ENCODE results near the gene USP43. TPM values are rescaled to one million over a fixed set of nuclear protein-coding genes. Genes with fewer than 3 reads are reported as not detected.

Gene USP43
- total and polyA plus RNA-seq, 10 of the 15 experiments (the other 5 are each of a cell fraction or from before 2014, with no cell fraction given): 0.94 TPM; not detected in 9

GRCh38 chr17:9702482-9702881 is 57.2 kb downstream of the USP43 start (continued):
- TF ChIP-seq, protein P1, sequence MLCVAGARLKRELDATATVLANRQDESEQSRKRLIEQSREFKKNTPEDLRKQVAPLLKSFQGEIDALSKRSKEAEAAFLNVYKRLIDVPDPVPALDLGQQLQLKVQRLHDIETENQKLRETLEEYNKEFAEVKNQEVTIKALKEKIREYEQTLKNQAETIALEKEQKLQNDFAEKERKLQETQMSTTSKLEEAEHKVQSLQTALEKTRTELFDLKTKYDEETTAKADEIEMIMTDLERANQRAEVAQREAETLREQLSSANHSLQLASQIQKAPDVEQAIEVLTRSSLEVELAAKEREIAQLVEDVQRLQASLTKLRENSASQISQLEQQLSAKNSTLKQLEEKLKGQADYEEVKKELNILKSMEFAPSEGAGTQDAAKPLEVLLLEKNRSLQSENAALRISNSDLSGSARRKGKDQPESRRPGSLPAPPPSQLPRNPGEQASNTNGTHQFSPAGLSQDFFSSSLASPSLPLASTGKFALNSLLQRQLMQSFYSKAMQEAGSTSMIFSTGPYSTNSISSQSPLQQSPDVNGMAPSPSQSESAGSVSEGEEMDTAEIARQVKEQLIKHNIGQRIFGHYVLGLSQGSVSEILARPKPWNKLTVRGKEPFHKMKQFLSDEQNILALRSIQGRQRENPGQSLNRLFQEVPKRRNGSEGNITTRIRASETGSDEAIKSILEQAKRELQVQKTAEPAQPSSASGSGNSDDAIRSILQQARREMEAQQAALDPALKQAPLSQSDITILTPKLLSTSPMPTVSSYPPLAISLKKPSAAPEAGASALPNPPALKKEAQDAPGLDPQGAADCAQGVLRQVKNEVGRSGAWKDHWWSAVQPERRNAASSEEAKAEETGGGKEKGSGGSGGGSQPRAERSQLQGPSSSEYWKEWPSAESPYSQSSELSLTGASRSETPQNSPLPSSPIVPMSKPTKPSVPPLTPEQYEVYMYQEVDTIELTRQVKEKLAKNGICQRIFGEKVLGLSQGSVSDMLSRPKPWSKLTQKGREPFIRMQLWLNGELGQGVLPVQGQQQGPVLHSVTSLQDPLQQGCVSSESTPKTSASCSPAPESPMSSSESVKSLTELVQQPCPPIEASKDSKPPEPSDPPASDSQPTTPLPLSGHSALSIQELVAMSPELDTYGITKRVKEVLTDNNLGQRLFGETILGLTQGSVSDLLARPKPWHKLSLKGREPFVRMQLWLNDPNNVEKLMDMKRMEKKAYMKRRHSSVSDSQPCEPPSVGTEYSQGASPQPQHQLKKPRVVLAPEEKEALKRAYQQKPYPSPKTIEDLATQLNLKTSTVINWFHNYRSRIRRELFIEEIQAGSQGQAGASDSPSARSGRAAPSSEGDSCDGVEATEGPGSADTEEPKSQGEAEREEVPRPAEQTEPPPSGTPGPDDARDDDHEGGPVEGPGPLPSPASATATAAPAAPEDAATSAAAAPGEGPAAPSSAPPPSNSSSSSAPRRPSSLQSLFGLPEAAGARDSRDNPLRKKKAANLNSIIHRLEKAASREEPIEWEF (IDR thresholded peaks at IDR 0.05; ENCODE audit: insufficient replicate concordance, low read depth, low read length): no peak
- no peak for TF ChIP-seq RELA (IDR thresholded peaks at IDR 0.05; ENCODE audit: borderline replicate concordance, partially characterized antibody)
- no peak for TF ChIP-seq ZNF384 (IDR thresholded peaks at IDR 0.05; ENCODE audit: borderline replicate concordance, low read depth, low read length)

GRCh38 chr17:9702914-9703780 is 57.8 kb downstream of the USP43 start:
- no peaks in the 10 kb centered on the region for H3K27me3 ChIP-seq (replicated peaks in 1 of 2; ENCODE audit: control insufficient read depth in 2 of 2, insufficient read depth in 2 of 2, low read length in 1 of 2)
- H3K79me2 ChIP-seq (ENCODE audit: control insufficient read depth, insufficient read depth, low read length): no peaks in the 10 kb centered on the region
- DNase-seq (ENCODE audit: low read depth, low spot score): no peak
- ChIA-PET SMC1A (ENCODE audit: uncharacterized antibody, unreplicated experiment) (no interaction called here), CTCF (no interaction called here), POLR2A (no interaction called here), RAD21 (ENCODE audit: unreplicated experiment) (no interaction called here)
- no TSS peak for BruUV-seq (replicated peaks)
- H4K20me1 ChIP-seq (ENCODE audit: control insufficient read depth, insufficient read depth): no peaks in the 10 kb centered on the region
- no peak overlapping the region for H2AFZ ChIP-seq (ENCODE audit: control insufficient read depth, low read depth, low read length)
- no peaks in the 10 kb centered on the region for H3K9me3 ChIP-seq (replicated peaks; ENCODE audit: control insufficient read depth, insufficient read depth, low read length)
- ATAC-seq: no peak
- no peak overlapping the region for H3K9ac ChIP-seq (ENCODE audit: control insufficient read depth, insufficient read depth, low read length)
- no peak overlapping the region for H3K4me3 ChIP-seq
- no peak for FAIRE-seq
- in situ Hi-C loops (cut with MboI) (loop anchor here (5.0 kb wide), 1 partner anchor 49 kb away; no protein-coding TSS in a partner anchor), intact Hi-C loops (cut with micrococcal nuclease; ENCODE audit: unreplicated experiment) (no loop called here)
- no peak overlapping the region for H3K27ac ChIP-seq (ENCODE audit: control insufficient read depth, insufficient read depth)
- no peak overlapping the region for H3K4me2 ChIP-seq (ENCODE audit: control insufficient read depth, insufficient read depth)
- no peaks in the 10 kb centered on the region for H3K4me1 ChIP-seq (ENCODE audit: control insufficient read depth, insufficient read depth, low read length)
- H3K36me3 ChIP-seq (ENCODE audit: control insufficient read depth in 2 of 2, insufficient read depth in 2 of 2, low read length in 1 of 2): no peaks in the 10 kb centered on the region
- 4% methylated on average over 15 of the region's 15 CpGs for WGBS (ENCODE audit: insufficient coverage, insufficient replicate concordance, low lambda C conversion rate, missing lambda C conversion rate)
- no peak for TF ChIP-seq MEF2B (IDR thresholded peaks at IDR 0.05; ENCODE audit: partially characterized antibody, poor library complexity, severe bottlenecking)
- no peak for TF ChIP-seq JUND (IDR thresholded peaks at IDR 0.05; ENCODE audit: low read depth, low read length)
- TF ChIP-seq SRF (IDR thresholded peaks at IDR 0.05; ENCODE audit: low read depth in 2 of 2, low read length in 2 of 2): no peak
- no peak for TF ChIP-seq TCF3 (IDR thresholded peaks at IDR 0.05; ENCODE audit: borderline replicate concordance, insufficient read depth, low read depth, low read length)
- TF ChIP-seq ZNF217 (IDR thresholded peaks at IDR 0.05): no peak
- TF ChIP-seq NFYA (IDR thresholded peaks at IDR 0.05; ENCODE audit: borderline replicate concordance, low read depth, low read length): no peak
- no peak for TF ChIP-seq NR2C1 (IDR thresholded peaks at IDR 0.05)
- no peak for TF ChIP-seq POLR2A (IDR thresholded peaks at IDR 0.05; ENCODE audit: low read depth, low read length)
- TF ChIP-seq, protein P2, sequence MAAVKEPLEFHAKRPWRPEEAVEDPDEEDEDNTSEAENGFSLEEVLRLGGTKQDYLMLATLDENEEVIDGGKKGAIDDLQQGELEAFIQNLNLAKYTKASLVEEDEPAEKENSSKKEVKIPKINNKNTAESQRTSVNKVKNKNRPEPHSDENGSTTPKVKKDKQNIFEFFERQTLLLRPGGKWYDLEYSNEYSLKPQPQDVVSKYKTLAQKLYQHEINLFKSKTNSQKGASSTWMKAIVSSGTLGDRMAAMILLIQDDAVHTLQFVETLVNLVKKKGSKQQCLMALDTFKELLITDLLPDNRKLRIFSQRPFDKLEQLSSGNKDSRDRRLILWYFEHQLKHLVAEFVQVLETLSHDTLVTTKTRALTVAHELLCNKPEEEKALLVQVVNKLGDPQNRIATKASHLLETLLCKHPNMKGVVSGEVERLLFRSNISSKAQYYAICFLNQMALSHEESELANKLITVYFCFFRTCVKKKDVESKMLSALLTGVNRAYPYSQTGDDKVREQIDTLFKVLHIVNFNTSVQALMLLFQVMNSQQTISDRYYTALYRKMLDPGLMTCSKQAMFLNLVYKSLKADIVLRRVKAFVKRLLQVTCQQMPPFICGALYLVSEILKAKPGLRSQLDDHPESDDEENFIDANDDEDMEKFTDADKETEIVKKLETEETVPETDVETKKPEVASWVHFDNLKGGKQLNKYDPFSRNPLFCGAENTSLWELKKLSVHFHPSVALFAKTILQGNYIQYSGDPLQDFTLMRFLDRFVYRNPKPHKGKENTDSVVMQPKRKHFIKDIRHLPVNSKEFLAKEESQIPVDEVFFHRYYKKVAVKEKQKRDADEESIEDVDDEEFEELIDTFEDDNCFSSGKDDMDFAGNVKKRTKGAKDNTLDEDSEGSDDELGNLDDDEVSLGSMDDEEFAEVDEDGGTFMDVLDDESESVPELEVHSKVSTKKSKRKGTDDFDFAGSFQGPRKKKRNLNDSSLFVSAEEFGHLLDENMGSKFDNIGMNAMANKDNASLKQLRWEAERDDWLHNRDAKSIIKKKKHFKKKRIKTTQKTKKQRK (IDR thresholded peaks at IDR 0.05; ENCODE audit: low read depth, low read length): no peak
